B cell (primary cell): ENCODE results near the gene GRK5. TPM values are rescaled to one million over a fixed set of nuclear protein-coding genes. Genes with fewer than 3 reads are reported as not detected.

ENCODE experiments used
- ATAC-seq: fragments of 200-7000 bp; cut with Tn5 transposase; one replicate; pipeline ENCODE4 v1.10.0; 2021; ENCODE audit warnings: low read depth, mild to moderate bottlenecking, moderate number of reproducible peaks, moderate library complexity
- CTCF ChIA-PET: fragments of 350-600 bp; sonication (Branson Sonifier 250); formaldehyde crosslinking; loops from one replicate; lab custom pipeline; 2021; ENCODE audit warnings: antibody characterized with exemption, inconsistent platforms; lab: Charles Lee
- POLR2A ChIA-PET: fragments of 350-600 bp; sonication (Branson Sonifier 250); formaldehyde crosslinking; loops from one replicate; lab custom pipeline; 2021; ENCODE audit warnings: antibody characterized with exemption; lab: Charles Lee
- DNase-seq: peaks from one replicate; pipeline ENCODE4 v3.0.0; 2013
- H2AFZ ChIP-seq: 2 replicates; pipeline ENCODE4 v1.6.1; 2012; ENCODE audit warnings: mild to moderate bottlenecking, low read depth, low read length; ENCODE audit not compliant: insufficient read depth, poor library complexity, severe bottlenecking
- H3K27ac ChIP-seq, 2 donors: 1 replicate in 1 of 2; 2 replicates in 1 of 2; pipeline ENCODE4 v1.5.1; 2012 to 2013; ENCODE audit warnings: low read length in 2 of 2, mild to moderate bottlenecking in 2 of 2, moderate library complexity in 1 of 2
- H3K27me3 ChIP-seq, 4 experiments: fragments of 200-600 bp in 1 of 4; sonication (generic) in 1 of 4; replicated peaks in 1 of 4; 1 replicate in 2 of 4; 2 replicates in 2 of 4; pipeline versions ENCODE4 v1.6.1 to v1.7.0; 2013 to 2016; ENCODE audit warnings: low read length in 3 of 4, mild to moderate bottlenecking in 2 of 4, mixed read lengths in 1 of 4, moderate library complexity in 1 of 4; ENCODE audit not compliant: insufficient read depth in 4 of 4, control insufficient read depth in 3 of 4; ENCODE audit errors: control extremely low read depth in 1 of 4
- H3K36me3 ChIP-seq, 2 experiments: replicated peaks in 1 of 2; 1 replicate in 1 of 2; 2 replicates in 1 of 2; pipeline versions ENCODE4 v1.6.1 to v1.7.1; 2013; ENCODE audit warnings: low read length in 1 of 2; ENCODE audit not compliant: insufficient read depth in 2 of 2, control insufficient read depth in 1 of 2; ENCODE audit errors: control extremely low read depth in 1 of 2, extremely low read depth in 1 of 2
- H3K4me1 ChIP-seq, 2 donors: fragments of 200-600 bp in 1 of 2; sonication (generic) in 1 of 2; 1 replicate in 1 of 2; 2 replicates in 1 of 2; pipeline versions ENCODE4 v1.5.1 to v1.6.1; 2013 to 2017; ENCODE audit warnings: low read length in 2 of 2; ENCODE audit not compliant: control insufficient read depth in 2 of 2, insufficient read depth in 2 of 2
- H3K4me2 ChIP-seq: replicated peaks from 2 replicates; pipeline ENCODE3; 2012; ENCODE audit warnings: mild to moderate bottlenecking, low read depth, low read length; ENCODE audit not compliant: poor library complexity, severe bottlenecking
- H3K4me3 ChIP-seq, 5 experiments: fragments of 200-600 bp in 1 of 5; sonication (generic) in 1 of 5; 1 replicate in 3 of 5; 2 replicates in 2 of 5; pipeline versions ENCODE4 v1.5.1 to v1.7.0; 2011 to 2016; ENCODE audit warnings: low read length in 4 of 5, mild to moderate bottlenecking in 4 of 5, low read depth in 2 of 5, control low read depth in 1 of 5, moderate library complexity in 1 of 5; ENCODE audit not compliant: insufficient read depth in 1 of 5; ENCODE audit errors: control extremely low read depth in 1 of 5, extremely low read depth in 1 of 5
- H3K79me2 ChIP-seq: fragments of 200-600 bp; sonication (generic); one replicate; pipeline ENCODE4 v1.6.0; 2016; ENCODE audit warnings: low read length; ENCODE audit not compliant: control insufficient read depth, insufficient read depth
- H3K9ac ChIP-seq: fragments of 200-600 bp; sonication (generic); 2 replicates; pipeline ENCODE4 v1.6.1; 2017; ENCODE audit warnings: mild to moderate bottlenecking, low read length, moderate library complexity
- H3K9me3 ChIP-seq, 3 donors: one replicate each; pipeline versions ENCODE4 v1.6.1 to v1.7.1; 2013; ENCODE audit warnings: low read length in 2 of 3; ENCODE audit not compliant: control insufficient read depth in 2 of 3, insufficient read depth in 1 of 3; ENCODE audit errors: control extremely low read depth in 1 of 3
- H4K20me1 ChIP-seq: 2 replicates; pipeline ENCODE4 v1.6.0; 2012; ENCODE audit warnings: mild to moderate bottlenecking, low read length; ENCODE audit not compliant: insufficient read depth, control insufficient read depth, poor library complexity, severe bottlenecking
- H3K27ac Mint-ChIP-seq: one replicate; pipeline ENCODE4 v1.8.0; 2021; ENCODE audit warnings: mixed read lengths
- H3K27me3 Mint-ChIP-seq: one replicate; pipeline ENCODE4 v1.8.0; 2021; ENCODE audit warnings: mixed read lengths
- H3K4me1 Mint-ChIP-seq: one replicate; pipeline ENCODE4 v1.8.0; 2021; ENCODE audit warnings: mixed read lengths
- H3K4me3 Mint-ChIP-seq: one replicate; pipeline ENCODE4 v1.8.0; 2021; ENCODE audit warnings: mixed read lengths
- H3K9me3 Mint-ChIP-seq: one replicate; pipeline ENCODE4 v1.8.0; 2022; ENCODE audit warnings: mixed read lengths; ENCODE audit not compliant: insufficient read depth
- EZH2 ChIP-seq: IDR thresholded peaks from 2 replicates; pipeline ENCODE4 v1.6.1; 2012; ENCODE audit warnings: borderline replicate concordance, low read depth, mild to moderate bottlenecking, moderate library complexity, low read length; ENCODE audit not compliant: insufficient read depth, poor library complexity, severe bottlenecking
- WGBS: methylation state at CpG from one replicate; pipeline ENCODE4 v1.1.5; 2013; ENCODE audit warnings: missing lambda C conversion rate; ENCODE audit not compliant: insufficient coverage; 5-methylcytosine and 5-hydroxymethylcytosine counted together
- intact Hi-C: fragments of 100-400 bp; cut with micrococcal nuclease; formaldehyde crosslinking; loops from one replicate; pipeline ENCODE4 v1.10.0; 2022
- polyA plus RNA-seq: library from polyadenylated mRNA; depleted of rRNA; stranded (reverse); fragments of >200 nt; gene quantifications from 2 replicates; pipeline ENCODE4 v1.2.3, GENCODE V29; 2012
- total RNA-seq, 2 donors: library from RNA; stranded (reverse); fragments of 120-200 nt in 1 of 2; gene quantifications; 1 replicate in 1 of 2; 2 replicates in 1 of 2; pipeline versions ENCODE4 v1.2.3 to v1.2.4, GENCODE V29; 2013 to 2022
- TF ChIP-seq, protein P1 (sequence below): fragments of 200-600 bp; IDR thresholded peaks from one replicate; pipeline ENCODE4 v1.8.0; 2022; ENCODE audit warnings: antibody characterized with exemption, mild to moderate bottlenecking

Gene GRK5
- total and polyA plus RNA-seq, 2 donors (not counting 1 experiment from before 2014, with no cell fraction given) = 21.9 to 54.8 TPM

DNA sequence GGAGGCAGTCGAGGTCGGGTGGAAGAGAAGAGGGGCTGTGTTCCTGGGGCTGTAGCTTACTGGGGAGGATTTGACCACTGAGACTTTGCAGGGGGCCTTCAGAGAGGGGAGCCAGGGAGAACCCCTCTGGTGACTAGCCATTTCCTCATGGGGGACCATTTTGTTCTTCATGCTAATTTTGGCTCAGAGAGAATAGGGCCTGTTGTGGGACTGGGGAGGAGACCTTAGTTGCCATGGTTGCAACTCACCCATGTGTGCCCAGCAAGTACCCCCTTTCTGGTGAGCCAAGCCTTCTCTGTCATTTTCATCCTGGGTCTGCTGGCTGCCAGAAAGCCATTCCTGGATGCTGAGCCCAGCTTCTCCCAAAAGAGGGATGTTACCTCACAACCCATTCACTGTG, 120.9 kb downstream of the GRK5 start:
- H3K4me3 Mint-ChIP-seq = no peak overlapping the region
- Histone ChIP-seq H3K27me3 (no peaks in the 10 kb centered on the region), H2AFZ (no peak overlapping the region), H3K4me1 (peaks cover 18 to 22% of the 10 kb centered on the region in 2 donors), H3K4me3 (no peak overlapping the region), H3K36me3 (peaks cover 0 to 25% of the 10 kb centered on the region in 2 experiments), H3K4me2 (peak overlapping the region; percentile 46), H3K79me2 (peaks cover 74% of the 10 kb centered on the region), H3K9ac (no peak overlapping the region), H3K27ac (peak overlapping the region in 1 of 2 donors; percentile 33), H4K20me1 (peaks cover 63% of the 10 kb centered on the region), H3K9me3 (no peaks in the 10 kb centered on the region)
- H3K9me3 Mint-ChIP-seq = no peaks in the 10 kb centered on the region
- ATAC-seq (peak; percentile 39), DNase-seq (peak; percentile 57)
- WGBS = 100% methylated on average over 2 of the region's 2 CpGs
- H3K27ac Mint-ChIP-seq = peak overlapping the region; percentile 41
- no peaks in the 10 kb centered on the region for H3K27me3 Mint-ChIP-seq
- peaks cover 34% of the 10 kb centered on the region for H3K4me1 Mint-ChIP-seq
- intact Hi-C loops = no loop called here
- ChIA-PET CTCF (no interaction called here), POLR2A (no interaction called here)
- TF ChIP-seq, protein P1, sequence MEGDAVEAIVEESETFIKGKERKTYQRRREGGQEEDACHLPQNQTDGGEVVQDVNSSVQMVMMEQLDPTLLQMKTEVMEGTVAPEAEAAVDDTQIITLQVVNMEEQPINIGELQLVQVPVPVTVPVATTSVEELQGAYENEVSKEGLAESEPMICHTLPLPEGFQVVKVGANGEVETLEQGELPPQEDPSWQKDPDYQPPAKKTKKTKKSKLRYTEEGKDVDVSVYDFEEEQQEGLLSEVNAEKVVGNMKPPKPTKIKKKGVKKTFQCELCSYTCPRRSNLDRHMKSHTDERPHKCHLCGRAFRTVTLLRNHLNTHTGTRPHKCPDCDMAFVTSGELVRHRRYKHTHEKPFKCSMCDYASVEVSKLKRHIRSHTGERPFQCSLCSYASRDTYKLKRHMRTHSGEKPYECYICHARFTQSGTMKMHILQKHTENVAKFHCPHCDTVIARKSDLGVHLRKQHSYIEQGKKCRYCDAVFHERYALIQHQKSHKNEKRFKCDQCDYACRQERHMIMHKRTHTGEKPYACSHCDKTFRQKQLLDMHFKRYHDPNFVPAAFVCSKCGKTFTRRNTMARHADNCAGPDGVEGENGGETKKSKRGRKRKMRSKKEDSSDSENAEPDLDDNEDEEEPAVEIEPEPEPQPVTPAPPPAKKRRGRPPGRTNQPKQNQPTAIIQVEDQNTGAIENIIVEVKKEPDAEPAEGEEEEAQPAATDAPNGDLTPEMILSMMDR = no peak
- TF ChIP-seq EZH2 = no peak

DNA sequence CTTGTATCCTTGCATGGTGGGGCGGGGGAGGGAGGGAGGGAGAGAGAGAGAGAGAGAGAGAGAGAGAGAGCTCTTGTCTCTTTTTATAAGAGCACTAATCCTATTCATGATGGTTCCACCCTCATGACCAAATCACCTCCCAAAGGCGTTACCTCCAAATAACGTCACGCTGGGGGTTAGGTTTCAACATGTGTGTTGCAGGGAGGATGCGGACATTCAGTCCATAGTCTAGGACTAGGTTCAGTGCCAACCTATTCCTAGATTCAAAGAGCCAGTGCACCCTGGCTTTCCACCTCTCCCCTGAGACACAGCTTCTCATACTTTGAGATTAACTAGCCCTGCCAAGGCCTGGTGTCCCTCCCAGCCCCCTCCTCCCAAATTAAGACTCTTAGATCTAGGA, 123.0 kb downstream of the GRK5 start:
- intact Hi-C loops = no loop called here
- Histone ChIP-seq H3K9me3 (no peaks in the 10 kb centered on the region), H3K27me3 (no peaks in the 10 kb centered on the region), H2AFZ (no peak overlapping the region), H4K20me1 (peaks cover 48% of the 10 kb centered on the region), H3K36me3 (peaks cover 0 to 37% of the 10 kb centered on the region in 2 experiments), H3K4me3 (no peak overlapping the region), H3K4me2 (no peak overlapping the region), H3K4me1 (peaks cover 18 to 22% of the 10 kb centered on the region in 2 donors), H3K9ac (no peak overlapping the region), H3K27ac (no peak overlapping the region), H3K79me2 (peaks cover 62% of the 10 kb centered on the region)
- Mint-ChIP-seq H3K27me3 (no peaks in the 10 kb centered on the region), H3K27ac (no peak overlapping the region), H3K4me3 (no peak overlapping the region), H3K4me1 (peaks cover 37% of the 10 kb centered on the region), H3K9me3 (no peaks in the 10 kb centered on the region)
- ATAC-seq (no peak), DNase-seq (no peak)
- ChIA-PET POLR2A (interaction anchor here (0.6 kb wide), 1 partner anchor 80 kb away, joined by 6 read pairs; no protein-coding TSS in a partner anchor), CTCF (interaction anchor here (0.7 to 1.1 kb wide), 2 partner anchors 12 to 131 kb away, joined by 3 read pairs; no protein-coding TSS in a partner anchor)
- WGBS = no CpG with 5 or more reads among the region's 5 CpGs
- TF ChIP-seq, protein P1 = no peak
- TF ChIP-seq EZH2 = no peak
